Measurements from ENCODE around the gene NEB. TPM values are rescaled to one million over a fixed set of nuclear protein-coding genes. Genes with fewer than 3 reads are reported as not detected.
A peak's percentile ranks its signal among the peaks of the same experiment; 100 is the strongest.
"Not testable (repeated sequence)": the region's sequence is repeated elsewhere in the genome, so short reads cannot be mapped to it uniquely, and the experiment has no call there.

The NEB gene
- total RNA-seq, 1 experiment from 2014 or later, result 0.11 TPM

GRCh38 chr2:151591250-151591907 is 142.9 kb downstream of the NEB start:
- H3K9ac ChIP-seq (ENCODE audit: low read length); H3K9me3 ChIP-seq (ENCODE audit: low read length); H3K4me1 ChIP-seq (ENCODE audit: insufficient read depth, low read length); BruUV-seq (replicated peaks); H3K4me2 ChIP-seq (ENCODE audit: low read length); H3F3A ChIP-seq (ENCODE audit: low read length, unreplicated experiment); H3K79me2 ChIP-seq (ENCODE audit: low read length); POLR2A ChIA-PET (ENCODE audit: unreplicated experiment); H3K27me3 ChIP-seq (ENCODE audit: low read length); DNase-seq; H3K9me2 ChIP-seq (replicated peaks; ENCODE audit: low read length); H2AFZ ChIP-seq (ENCODE audit: low read length); H4K20me1 ChIP-seq (ENCODE audit: low read length); H3K36me3 ChIP-seq (ENCODE audit: low read depth, low read length); intact Hi-C loops (cut with micrococcal nuclease); CTCF ChIA-PET; H3K27ac ChIP-seq (ENCODE audit: low read length); H3K4me3 ChIP-seq (ENCODE audit: low read length): not testable (repeated sequence)
- peak; percentile 26; the same call in 1 of the 2 replicates for TF ChIP-seq CTCF (conservative IDR thresholded peaks at IDR 0.05; ENCODE audit: low read depth, low read length)
- peak; percentile 57 for ATAC-seq

- H3K9me3 ChIP-seq (ENCODE audit: low read length); intact Hi-C loops (cut with micrococcal nuclease); ATAC-seq; DNase-seq; H3K9ac ChIP-seq (ENCODE audit: low read length); H4K20me1 ChIP-seq (ENCODE audit: low read length); H3K36me3 ChIP-seq (ENCODE audit: low read depth, low read length); H3K4me1 ChIP-seq (ENCODE audit: insufficient read depth, low read length); POLR2A ChIA-PET (ENCODE audit: unreplicated experiment); H3K79me2 ChIP-seq (ENCODE audit: low read length); H3K4me2 ChIP-seq (ENCODE audit: low read length); BruUV-seq (replicated peaks); H3F3A ChIP-seq (ENCODE audit: low read length, unreplicated experiment); CTCF ChIA-PET; H3K27me3 ChIP-seq (ENCODE audit: low read length); H3K4me3 ChIP-seq (ENCODE audit: low read length); H3K27ac ChIP-seq (ENCODE audit: low read length); H3K9me2 ChIP-seq (replicated peaks; ENCODE audit: low read length); H2AFZ ChIP-seq (ENCODE audit: low read length): not testable (repeated sequence)
Observed at GRCh38 chr2:151581300-151581699, 153.0 kb downstream of the NEB start.

GRCh38 chr2:151580697-151581096 is 153.6 kb downstream of the NEB start:
- ATAC-seq, result peak; percentile 33
- H3F3A ChIP-seq (ENCODE audit: low read length, unreplicated experiment); H3K27me3 ChIP-seq (ENCODE audit: low read length); H2AFZ ChIP-seq (ENCODE audit: low read length); H4K20me1 ChIP-seq (ENCODE audit: low read length); H3K4me2 ChIP-seq (ENCODE audit: low read length); intact Hi-C loops (cut with micrococcal nuclease); H3K9ac ChIP-seq (ENCODE audit: low read length); H3K79me2 ChIP-seq (ENCODE audit: low read length); H3K27ac ChIP-seq (ENCODE audit: low read length); BruUV-seq (replicated peaks); H3K4me1 ChIP-seq (ENCODE audit: insufficient read depth, low read length); POLR2A ChIA-PET (ENCODE audit: unreplicated experiment); H3K9me3 ChIP-seq (ENCODE audit: low read length); H3K9me2 ChIP-seq (replicated peaks; ENCODE audit: low read length); H3K36me3 ChIP-seq (ENCODE audit: low read depth, low read length); DNase-seq; CTCF ChIA-PET; H3K4me3 ChIP-seq (ENCODE audit: low read length): not testable (repeated sequence)

GRCh38 chr2:151577116-151577515 is 157.2 kb downstream of the NEB start:
- POLR2A ChIA-PET (ENCODE audit: unreplicated experiment), result no interaction called here
- BruUV-seq (replicated peaks), result no TSS peak
- intact Hi-C loops (cut with micrococcal nuclease), result no loop called here
- H3K27me3 ChIP-seq (ENCODE audit: low read length), result no peaks in the 10 kb centered on the region
- no peak overlapping the region for H3K9ac ChIP-seq (ENCODE audit: low read length)
- H3K27ac ChIP-seq (ENCODE audit: low read length), result no peak overlapping the region
- no peaks in the 10 kb centered on the region for H3K9me3 ChIP-seq (ENCODE audit: low read length)
- no peaks in the 10 kb centered on the region for H3K79me2 ChIP-seq (ENCODE audit: low read length)
- H3K4me3 ChIP-seq (ENCODE audit: low read length), result no peak overlapping the region
- CTCF ChIA-PET, result no interaction called here
- no peaks in the 10 kb centered on the region for H3F3A ChIP-seq (ENCODE audit: low read length, unreplicated experiment)
- H2AFZ ChIP-seq (ENCODE audit: low read length), result no peak overlapping the region
- TF ChIP-seq EZH2phosphoT487 (IDR thresholded peaks at IDR 0.05; ENCODE audit: borderline replicate concordance, low read length) (no peak), EZH2 (IDR thresholded peaks at IDR 0.05; ENCODE audit: low read length, unreplicated experiment) (no peak), CTCF (conservative IDR thresholded peaks at IDR 0.05; ENCODE audit: low read depth, low read length) (no peak)
- no peak overlapping the region for H3K4me2 ChIP-seq (ENCODE audit: low read length)
- H3K9me2 ChIP-seq (replicated peaks; ENCODE audit: low read length), result no peaks in the 10 kb centered on the region
- H3K36me3 ChIP-seq (ENCODE audit: low read depth, low read length), result no peaks in the 10 kb centered on the region
- ATAC-seq (no peak), DNase-seq (no peak)
- H3K4me1 ChIP-seq (ENCODE audit: insufficient read depth, low read length), result no peaks in the 10 kb centered on the region
- no peaks in the 10 kb centered on the region for H4K20me1 ChIP-seq (ENCODE audit: low read length)
